Activated naive CD4-positive, alpha-beta T cell treated with anti-CD3 and anti-CD28 coated beads, Interleukin-2, amount 50 U/mL, for 72 hours (primary cell): ENCODE data around the gene PIP5K1B. TPM values are rescaled to one million over a fixed set of nuclear protein-coding genes. Genes with fewer than 3 reads are reported as not detected.
A peak's percentile ranks its signal among the peaks of the same experiment; 100 is the strongest.

Experiments
- ATAC-seq, 2 donors: fragments of 150-1000 bp; cut with Tn5 transposase; 2 replicates each; pipeline ENCODE4 v1.10.0; 2021; ENCODE audit warnings: mild to moderate bottlenecking in 2 of 2, moderate library complexity in 2 of 2
- DNase-seq, 2 donors: peaks; one replicate each; pipeline ENCODE4 v3.0.0; 2021 to 2022; ENCODE audit warnings: low spot score in 2 of 2
- H3K27ac Mint-ChIP-seq, 2 donors: one replicate each; pipeline ENCODE4 v1.8.0; 2022; ENCODE audit warnings: mild to moderate bottlenecking in 2 of 2, mixed read lengths in 2 of 2
- H3K36me3 Mint-ChIP-seq, 2 donors: one replicate each; pipeline ENCODE4 v1.8.0; 2022; ENCODE audit warnings: mixed read lengths in 2 of 2
- H3K9me3 Mint-ChIP-seq, 2 donors: one replicate each; pipeline ENCODE4 v1.8.0; 2022; ENCODE audit warnings: mixed read lengths in 2 of 2
- total RNA-seq, 2 donors: library from RNA; stranded (reverse); gene quantifications; one replicate each; pipeline ENCODE4 v1.2.3, GENCODE V29; 2022

PIP5K1B gene
- total RNA-seq, 2 donors from 2014 or later: 0.55 to 2.1 TPM

DNA sequence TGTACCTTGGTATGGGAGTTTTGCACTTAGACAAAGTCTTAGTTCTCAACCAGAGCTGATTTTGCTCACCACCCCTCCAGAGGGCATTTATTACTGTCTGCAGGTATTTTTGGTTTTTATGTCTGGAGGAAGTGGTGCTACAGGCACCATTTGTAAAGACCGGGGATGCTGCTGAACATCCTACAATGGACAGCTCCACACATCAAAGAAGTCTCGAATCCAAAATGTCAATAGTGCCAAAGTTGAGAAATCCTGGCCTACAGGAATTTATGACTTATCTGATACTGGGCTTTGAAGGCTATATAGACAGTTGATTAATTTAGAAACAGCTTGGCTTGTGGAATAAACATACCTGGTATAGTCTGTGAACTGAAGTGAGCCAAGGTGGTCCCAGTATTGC is 137.5 kb downstream of the PIP5K1B start:
- H3K27ac Mint-ChIP-seq: no peak overlapping the region
- ATAC-seq: no peak

DNA sequence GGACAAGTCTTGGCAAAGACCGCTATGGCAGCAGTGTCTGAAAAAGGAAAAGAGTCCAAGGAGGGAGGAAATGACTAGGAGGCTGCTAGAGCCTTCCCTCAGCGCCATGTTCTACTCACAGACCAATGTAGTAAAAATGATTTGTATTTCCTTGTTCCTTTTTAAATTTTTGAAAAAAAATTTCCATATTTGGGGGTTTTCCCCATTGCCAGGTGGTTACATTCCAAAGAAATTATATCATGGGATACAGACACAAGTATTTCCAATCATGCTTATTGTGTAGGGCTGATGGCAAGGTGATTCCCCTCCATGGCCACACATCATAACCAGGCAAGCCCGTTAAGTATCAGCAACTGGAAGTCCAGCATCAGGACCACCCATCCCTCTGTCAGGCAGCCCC is 138.2 kb downstream of the PIP5K1B start:
- H3K27ac Mint-ChIP-seq: no peak overlapping the region
- no peaks in the 10 kb centered on the region for H3K36me3 Mint-ChIP-seq
- DNase-seq (no peak), ATAC-seq (no peak)
- H3K9me3 Mint-ChIP-seq: peaks cover 0 to 11% of the 10 kb centered on the region in 2 donors

More for the DNA sequence above, 137.5 kb downstream of the PIP5K1B start:
- no peak for DNase-seq
- Mint-ChIP-seq H3K9me3 (peaks cover 0 to 11% of the 10 kb centered on the region in 2 donors), H3K36me3 (no peaks in the 10 kb centered on the region)

GRCh38 chr9:68844157-68844556 is 139.1 kb downstream of the PIP5K1B start:
- no peak for ATAC-seq
- Mint-ChIP-seq H3K9me3 (peaks cover 0 to 11% of the 10 kb centered on the region in 2 donors), H3K36me3 (no peaks in the 10 kb centered on the region), H3K27ac (no peak overlapping the region)
- no peak for DNase-seq

- ATAC-seq (peak in 1 of 2 donors; percentile 22), DNase-seq (peak in 1 of 2 donors; percentile 10)
- H3K9me3 Mint-ChIP-seq: peaks cover 0 to 11% of the 10 kb centered on the region in 2 donors
- no peaks in the 10 kb centered on the region for H3K36me3 Mint-ChIP-seq
- no peak overlapping the region for H3K27ac Mint-ChIP-seq
Measured at GRCh38 chr9:68844631-68845612, 139.9 kb downstream of the PIP5K1B start.

- ATAC-seq (no peak), DNase-seq (no peak)
- Mint-ChIP-seq H3K27ac (no peak overlapping the region), H3K9me3 (peaks cover 0 to 11% of the 10 kb centered on the region in 2 donors), H3K36me3 (no peaks in the 10 kb centered on the region)
Measured at GRCh38 chr9:68847765-68848164, 142.7 kb downstream of the PIP5K1B start.

- Mint-ChIP-seq H3K27ac (no peak overlapping the region), H3K36me3 (no peaks in the 10 kb centered on the region), H3K9me3 (no peaks in the 10 kb centered on the region)
- DNase-seq (no peak), ATAC-seq (no peak)
Measured at GRCh38 chr9:68851657-68852056, 146.6 kb downstream of the PIP5K1B start.

DNA sequence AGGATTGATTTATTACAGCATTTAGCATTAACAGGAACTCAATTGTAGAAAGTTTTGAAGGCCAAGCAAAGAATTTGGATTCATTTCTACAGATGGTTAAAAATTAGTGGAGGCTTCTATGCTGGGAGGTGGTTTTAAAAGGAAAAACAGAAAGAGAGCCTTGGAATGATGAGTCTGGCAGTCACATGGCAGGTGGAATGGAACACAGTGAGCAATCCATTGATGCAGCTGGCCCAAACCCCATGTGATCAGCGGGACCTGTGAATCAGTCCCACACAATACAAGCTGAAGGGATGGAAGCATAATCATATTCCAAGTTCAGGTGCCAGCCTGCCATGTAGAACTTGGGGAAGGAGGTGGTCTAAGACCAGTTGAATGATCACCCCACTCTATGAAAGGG is 147.9 kb downstream of the PIP5K1B start:
- Mint-ChIP-seq H3K36me3 (no peaks in the 10 kb centered on the region), H3K27ac (no peak overlapping the region), H3K9me3 (no peaks in the 10 kb centered on the region)
- DNase-seq (no peak), ATAC-seq (no peak)

- Mint-ChIP-seq H3K36me3 (no peaks in the 10 kb centered on the region), H3K9me3 (no peaks in the 10 kb centered on the region), H3K27ac (no peak overlapping the region)
- DNase-seq (no peak), ATAC-seq (no peak)
Measured at GRCh38 chr9:68859347-68859746, 154.3 kb downstream of the PIP5K1B start.

DNA sequence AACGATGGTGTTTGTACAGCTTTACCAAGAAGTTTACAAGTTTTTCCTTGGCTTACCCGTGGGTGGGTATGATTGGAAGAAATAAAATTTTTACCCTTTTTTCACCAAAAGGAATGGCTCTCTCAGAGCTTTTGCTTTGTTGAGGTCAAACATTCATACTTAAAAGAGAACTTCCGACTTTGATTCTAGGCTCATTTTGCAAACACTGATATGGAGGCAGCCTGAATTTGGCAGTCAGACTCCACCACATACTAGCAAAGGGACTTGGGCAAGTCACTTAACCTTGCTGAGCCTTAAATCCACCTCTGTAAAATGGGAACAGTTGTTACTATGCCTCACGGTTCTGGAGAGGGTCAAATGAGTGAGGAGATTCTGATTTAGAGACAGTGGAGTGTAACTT is 155.4 kb downstream of the PIP5K1B start:
- Mint-ChIP-seq H3K9me3 (no peaks in the 10 kb centered on the region), H3K27ac (no peak overlapping the region), H3K36me3 (no peaks in the 10 kb centered on the region)
- no peak for DNase-seq
- no peak for ATAC-seq

- ATAC-seq (no peak), DNase-seq (no peak)
- Mint-ChIP-seq H3K9me3 (no peaks in the 10 kb centered on the region), H3K27ac (no peak overlapping the region), H3K36me3 (no peaks in the 10 kb centered on the region)
Measured at GRCh38 chr9:68861436-68861835, 156.4 kb downstream of the PIP5K1B start.

GRCh38 chr9:68867066-68867465 is 162.0 kb downstream of the PIP5K1B start:
- no peaks in the 10 kb centered on the region for H3K9me3 Mint-ChIP-seq
- H3K27ac Mint-ChIP-seq: no peak overlapping the region
- DNase-seq (no peak), ATAC-seq (no peak)
- H3K36me3 Mint-ChIP-seq: no peaks in the 10 kb centered on the region

GRCh38 chr9:68869022-68869421 is 164.0 kb downstream of the PIP5K1B start:
- no peaks in the 10 kb centered on the region for H3K36me3 Mint-ChIP-seq
- no peak for DNase-seq
- no peak for ATAC-seq
- no peak overlapping the region for H3K27ac Mint-ChIP-seq
- H3K9me3 Mint-ChIP-seq: no peaks in the 10 kb centered on the region

DNA sequence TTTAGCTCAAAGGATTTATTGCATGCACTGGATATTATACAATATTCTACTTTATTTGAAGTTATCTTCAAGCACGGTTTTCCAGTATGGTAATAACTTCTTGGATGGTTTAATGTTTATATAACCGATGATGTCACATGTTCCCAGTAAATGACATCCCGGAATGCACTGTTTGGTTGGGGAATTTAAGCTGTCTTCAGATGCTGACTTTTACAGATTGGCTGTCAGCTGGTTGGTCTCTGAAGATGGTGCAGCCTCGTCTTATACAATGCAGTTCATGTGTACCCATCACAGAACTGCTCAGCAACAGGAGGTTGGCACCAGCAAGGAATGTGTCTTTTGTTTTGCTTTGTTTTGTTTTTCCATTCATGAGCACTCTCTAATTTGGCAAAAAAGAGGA is 165.0 kb downstream of the PIP5K1B start:
- Mint-ChIP-seq H3K36me3 (no peaks in the 10 kb centered on the region), H3K27ac (no peak overlapping the region), H3K9me3 (no peaks in the 10 kb centered on the region)
- no peak for DNase-seq
- no peak for ATAC-seq

GRCh38 chr9:68871236-68871635 is 166.2 kb downstream of the PIP5K1B start:
- no peak for DNase-seq
- no peaks in the 10 kb centered on the region for H3K9me3 Mint-ChIP-seq
- no peak for ATAC-seq
- no peaks in the 10 kb centered on the region for H3K36me3 Mint-ChIP-seq
- H3K27ac Mint-ChIP-seq: no peak overlapping the region

DNA sequence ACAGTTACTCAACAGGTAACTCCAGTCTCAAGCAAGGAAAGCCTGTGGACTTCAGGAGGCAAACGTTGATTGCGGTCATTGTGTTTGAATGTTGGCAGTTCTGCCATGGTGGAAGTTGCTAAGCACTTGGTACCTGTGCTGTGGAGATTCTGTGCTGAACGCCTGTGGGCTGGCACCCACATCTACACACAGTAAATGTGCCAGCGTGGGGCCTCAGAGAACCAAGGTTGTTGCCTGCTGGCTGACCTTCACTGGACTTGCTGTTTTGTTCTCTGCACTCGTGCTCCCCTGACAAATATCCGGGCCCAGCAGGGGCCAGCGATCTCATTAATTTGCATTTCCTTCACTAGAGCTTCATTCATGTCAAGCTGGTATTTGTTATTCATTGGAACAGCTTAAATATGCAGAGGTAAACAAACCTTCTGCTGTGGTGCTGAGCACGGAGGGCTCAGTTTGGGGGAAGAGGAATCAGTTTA is 167.0 kb downstream of the PIP5K1B start:
- ATAC-seq (no peak), DNase-seq (no peak)
- Mint-ChIP-seq H3K9me3 (no peaks in the 10 kb centered on the region), H3K27ac (no peak overlapping the region), H3K36me3 (no peaks in the 10 kb centered on the region)

- Mint-ChIP-seq H3K9me3 (no peaks in the 10 kb centered on the region), H3K27ac (no peak overlapping the region), H3K36me3 (no peaks in the 10 kb centered on the region)
- no peak for DNase-seq
- no peak for ATAC-seq
Measured at GRCh38 chr9:68873179-68873578, 168.1 kb downstream of the PIP5K1B start.

DNA sequence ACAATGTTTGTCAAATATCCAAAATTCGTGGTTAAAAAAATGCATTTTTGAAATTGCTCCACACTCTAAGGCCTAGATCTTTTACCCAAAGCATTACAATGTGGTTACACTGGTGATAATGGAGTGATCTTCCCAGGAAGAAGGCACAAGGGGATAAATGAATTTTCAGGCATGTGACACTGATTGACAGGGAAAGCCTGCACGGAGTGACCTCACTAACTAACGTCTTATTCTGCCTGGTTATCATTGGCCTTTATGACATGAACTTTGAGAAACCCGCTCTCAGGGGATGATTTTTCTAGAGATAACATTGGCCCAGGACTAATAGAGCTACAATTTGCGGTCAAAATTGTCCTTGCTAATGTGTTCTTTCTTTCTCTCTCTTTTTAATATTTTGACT is 171.2 kb downstream of the PIP5K1B start:
- H3K9me3 Mint-ChIP-seq: no peaks in the 10 kb centered on the region
- no peak overlapping the region for H3K27ac Mint-ChIP-seq
- DNase-seq (no peak), ATAC-seq (no peak)
- no peaks in the 10 kb centered on the region for H3K36me3 Mint-ChIP-seq

GRCh38 chr9:68876681-68877080 is 171.6 kb downstream of the PIP5K1B start:
- ATAC-seq: no peak
- DNase-seq: no peak
- H3K36me3 Mint-ChIP-seq: no peaks in the 10 kb centered on the region
- H3K27ac Mint-ChIP-seq: no peak overlapping the region
- H3K9me3 Mint-ChIP-seq: no peaks in the 10 kb centered on the region
